ENCODE data around the gene SLK. TPM values are rescaled to one million over a fixed set of nuclear protein-coding genes. Genes with fewer than 3 reads are reported as not detected.
A peak's percentile ranks its signal among the peaks of the same experiment; 100 is the strongest.

The SLK gene
- 41.4 and 70.4 TPM in 2 replicates for total RNA-seq

GRCh38 chr10:103966671-103967447, at the start of gene SLK:
SLK (plus strand) TSS chr10:103967140; CDS start chr10:103967746, 606 bp downstream.
- DNase-seq (ENCODE audit: low read depth in 2 of 2), result peak; percentile 90 to 94

DNA sequence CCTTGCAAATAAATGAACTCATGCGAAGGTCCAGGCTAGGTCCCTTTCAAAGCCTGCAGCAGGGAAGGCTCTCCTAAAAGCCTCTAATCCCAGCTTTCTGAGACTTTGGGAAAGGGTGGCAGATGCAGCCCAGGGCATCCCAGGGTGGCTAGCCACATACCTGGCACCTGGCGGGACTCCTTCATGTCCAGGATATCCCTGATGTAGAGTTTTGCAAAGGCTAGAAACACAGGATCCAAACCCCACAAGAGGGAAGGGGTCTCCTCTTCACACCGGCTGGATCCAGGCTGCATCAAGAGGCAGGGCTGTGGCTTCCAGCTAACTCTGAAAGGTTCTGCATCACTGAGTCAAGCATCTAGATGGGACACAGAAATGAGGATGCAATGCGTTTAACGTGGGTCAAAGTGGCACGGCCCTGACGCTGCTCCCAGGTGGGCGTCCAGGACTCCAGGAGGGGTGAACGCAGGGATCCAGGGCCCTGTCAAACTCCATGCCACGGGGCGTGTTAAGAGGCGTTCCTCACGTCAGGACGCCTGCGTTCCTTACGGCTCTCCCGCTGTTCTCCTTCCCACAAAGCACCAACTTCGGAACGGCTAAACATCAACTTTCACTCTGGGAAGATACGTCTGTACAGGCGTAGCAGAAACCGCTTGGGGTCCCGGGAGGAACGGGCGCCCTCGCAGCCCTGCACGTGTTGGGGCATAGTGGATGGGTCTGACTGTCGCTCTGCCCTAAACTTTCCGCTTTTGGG, 49.5 kb upstream of the SLK start:
- peak; percentile 27 to 66 for DNase-seq (ENCODE audit: low read depth in 2 of 2)

DNA sequence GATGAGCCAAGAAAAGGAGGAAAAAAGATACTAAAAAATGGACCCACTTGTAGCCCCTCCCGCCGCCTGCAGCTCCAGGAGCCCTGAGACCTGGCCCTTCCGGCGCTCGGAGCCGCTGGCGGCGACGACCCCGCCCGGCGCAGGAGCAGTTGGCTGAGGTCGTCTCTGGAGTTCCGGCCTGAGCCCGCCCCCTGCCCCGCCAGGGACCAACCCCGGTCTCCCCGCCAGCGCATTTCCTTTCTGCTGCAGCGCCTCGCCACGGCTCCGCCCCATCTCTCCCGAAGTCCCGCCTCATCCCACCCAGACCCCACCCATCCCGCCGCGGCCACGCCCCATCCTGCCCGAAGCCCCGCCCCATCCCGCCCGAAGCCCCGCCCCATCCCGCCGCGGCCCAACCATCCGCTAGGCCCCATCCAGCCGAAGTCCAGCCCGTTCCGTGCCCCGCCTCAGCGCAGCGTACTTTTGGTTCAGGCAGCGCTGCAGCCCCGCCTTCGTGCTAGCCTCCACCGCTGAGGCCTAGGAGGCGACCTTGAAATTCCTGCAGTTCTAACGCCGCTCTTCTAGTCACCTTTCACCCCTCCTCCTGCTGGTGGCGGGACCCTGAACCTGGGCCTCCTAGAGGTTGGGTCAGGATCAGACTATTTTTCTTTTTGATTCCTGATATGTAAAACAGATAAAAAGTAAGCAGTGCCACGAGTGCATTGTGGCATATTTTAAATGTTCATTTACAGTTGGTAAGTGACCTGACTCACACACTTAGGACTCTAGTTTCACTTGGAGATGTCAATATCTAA, 48.7 kb upstream of the SLK start, which contains the start of gene STN1:
TSS of gene STN1 (minus strand) at position 132 of the 794 bp plus-strand sequence. CDS start 590 bp downstream, outside the sequence.
- DNase-seq (ENCODE audit: low read depth in 2 of 2), result peak; percentile 98

DNA sequence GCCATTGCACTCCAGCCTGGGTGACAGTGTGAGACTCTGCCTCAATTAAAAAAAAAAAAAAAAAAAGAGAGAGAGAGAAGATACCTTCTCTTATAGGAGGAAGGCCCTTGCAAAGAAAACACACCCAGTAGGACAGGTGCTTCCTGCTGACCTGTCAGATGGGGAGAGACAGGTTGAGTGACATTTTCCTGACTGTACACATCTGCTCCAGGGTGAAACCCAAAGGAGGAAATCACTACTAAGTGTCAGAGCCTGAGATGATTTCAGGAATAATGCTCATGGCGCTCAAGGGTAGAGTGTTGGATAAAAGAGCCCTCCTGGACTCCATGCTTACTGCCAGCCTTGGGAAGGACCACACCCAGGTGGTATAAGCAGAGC, 47.3 kb upstream of the SLK start:
- no peak for DNase-seq (ENCODE audit: low read depth in 2 of 2)

- DNase-seq (ENCODE audit: low read depth in 2 of 2), result no peak
Measured at GRCh38 chr10:103921248-103921647, 45.7 kb upstream of the SLK start.

DNA sequence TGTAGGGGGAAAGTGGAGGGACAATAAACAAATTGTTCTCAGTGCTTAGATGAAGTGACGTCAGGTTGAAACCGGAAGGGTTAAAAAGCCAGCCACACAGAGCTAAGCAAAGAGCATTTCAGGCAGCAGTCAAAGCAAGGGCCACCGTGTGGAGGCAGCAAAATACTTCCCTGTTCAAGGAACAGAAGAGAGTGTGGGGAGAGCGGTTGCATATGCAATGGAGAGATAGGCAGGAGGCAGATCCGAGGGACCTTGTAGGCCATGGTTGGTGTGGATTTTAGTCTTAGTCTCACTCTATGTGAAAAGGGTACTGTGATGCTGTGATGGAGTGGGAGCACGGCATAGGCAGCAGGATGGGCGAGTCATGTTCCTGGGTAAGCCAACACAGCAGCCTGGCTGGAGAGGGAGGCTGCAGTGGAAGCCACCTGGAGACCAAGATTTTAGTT, 45.2 kb upstream of the SLK start:
- peak; percentile 30 to 48 for DNase-seq (ENCODE audit: low read depth in 2 of 2)

DNA sequence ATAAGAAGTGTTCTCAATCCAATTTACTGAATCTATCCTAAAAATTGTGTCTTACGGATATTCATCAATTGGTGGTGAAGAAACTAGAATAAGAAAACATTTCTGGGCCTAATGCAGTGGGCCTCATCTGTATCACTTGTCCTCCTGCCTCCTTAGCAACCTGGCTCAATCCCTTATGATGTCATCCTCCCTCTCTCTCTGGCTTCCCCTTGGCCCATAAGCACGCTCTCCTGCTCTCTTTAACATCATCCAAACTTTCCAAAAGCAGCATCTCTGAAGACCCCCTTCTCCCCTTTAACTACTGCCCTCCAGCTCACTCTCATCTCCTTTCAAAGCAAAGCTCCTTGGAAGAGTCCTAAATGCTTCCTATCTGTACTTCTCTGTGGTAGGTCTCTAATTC, 44.3 kb upstream of the SLK start:
- no peak for DNase-seq (ENCODE audit: low read depth in 2 of 2)

DNA sequence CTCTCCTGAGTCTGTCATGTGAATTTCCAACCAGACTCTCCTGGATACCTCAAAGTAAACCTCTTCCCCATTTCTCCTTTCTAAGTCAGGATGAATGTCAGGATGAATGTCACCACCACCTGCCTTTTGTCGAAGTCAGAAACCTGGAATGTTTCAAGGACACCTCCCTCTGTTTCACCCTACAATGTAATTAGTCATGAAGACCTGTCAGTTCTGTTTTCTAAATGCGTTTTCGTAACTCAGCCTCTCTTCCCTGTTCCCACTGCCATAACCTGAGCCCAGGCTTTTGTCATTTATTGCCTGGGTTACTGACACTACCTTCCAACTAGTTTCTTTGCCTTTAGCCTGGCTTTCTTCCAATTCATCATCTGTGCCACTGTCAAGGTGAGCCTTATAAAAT, 43.4 kb upstream of the SLK start:
- DNase-seq (ENCODE audit: low read depth in 2 of 2), result no peak

GRCh38 chr10:103925591-103925990, 41.3 kb upstream of the SLK start:
- no peak for DNase-seq (ENCODE audit: low read depth in 2 of 2)

GRCh38 chr10:103926722-103927319, 40.1 kb upstream of the SLK start:
- DNase-seq (ENCODE audit: low read depth in 2 of 2), result no peak

- DNase-seq (ENCODE audit: low read depth in 2 of 2), result no peak
Measured at GRCh38 chr10:103928784-103929183, 38.2 kb upstream of the SLK start.

DNA sequence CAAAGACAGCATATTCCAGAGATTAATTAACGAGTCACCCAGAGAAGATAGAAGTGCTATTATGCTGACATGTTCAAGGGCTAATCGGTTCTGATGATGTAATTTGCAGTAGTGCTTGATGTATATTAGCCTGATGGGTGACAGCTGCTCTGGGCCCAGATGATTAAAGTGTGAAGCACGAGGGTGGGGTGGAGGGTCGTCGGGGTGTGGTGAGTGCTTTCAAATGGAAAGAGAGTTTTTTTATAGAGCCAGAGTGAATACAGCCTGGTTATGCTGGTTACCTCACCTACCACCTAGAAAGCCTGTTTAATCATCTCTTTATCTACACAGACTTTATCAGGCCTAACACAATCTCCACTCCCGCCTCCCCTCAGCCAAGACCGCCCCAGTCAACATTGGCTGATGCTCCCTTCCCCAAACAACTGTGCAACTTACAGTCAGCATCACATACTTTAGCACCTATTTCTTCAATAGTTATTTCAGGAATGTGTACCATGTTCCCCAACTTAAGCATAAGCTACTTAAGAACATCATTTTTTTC, 37.5 kb upstream of the SLK start:
- DNase-seq (ENCODE audit: low read depth in 2 of 2), result no peak

- DNase-seq (ENCODE audit: low read depth in 2 of 2), result no peak
Measured at GRCh38 chr10:103930449-103930848, 36.5 kb upstream of the SLK start.

- no peak for DNase-seq (ENCODE audit: low read depth in 2 of 2)
Measured at GRCh38 chr10:103930881-103931280, 36.1 kb upstream of the SLK start.

DNA sequence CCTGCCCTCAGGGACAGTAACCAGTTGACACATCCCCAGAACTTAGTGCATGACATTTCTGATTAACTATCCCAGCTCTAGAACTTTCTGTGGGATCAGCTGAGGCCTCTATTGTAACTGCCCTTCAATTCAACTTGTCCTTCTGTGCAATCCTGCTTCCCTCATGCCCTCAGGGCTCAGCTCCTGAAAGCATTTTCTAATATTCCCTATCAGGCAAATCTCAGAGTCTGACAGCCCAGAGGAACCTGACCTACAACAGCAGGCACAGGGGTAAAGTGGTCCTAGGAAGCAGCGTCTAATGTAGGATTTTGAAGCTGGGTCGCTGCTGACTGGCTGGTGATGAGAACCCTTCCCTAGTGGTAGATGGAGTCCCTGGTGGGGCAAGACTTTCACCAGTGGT, 35.3 kb upstream of the SLK start:
- no peak for DNase-seq (ENCODE audit: low read depth in 2 of 2)

DNA sequence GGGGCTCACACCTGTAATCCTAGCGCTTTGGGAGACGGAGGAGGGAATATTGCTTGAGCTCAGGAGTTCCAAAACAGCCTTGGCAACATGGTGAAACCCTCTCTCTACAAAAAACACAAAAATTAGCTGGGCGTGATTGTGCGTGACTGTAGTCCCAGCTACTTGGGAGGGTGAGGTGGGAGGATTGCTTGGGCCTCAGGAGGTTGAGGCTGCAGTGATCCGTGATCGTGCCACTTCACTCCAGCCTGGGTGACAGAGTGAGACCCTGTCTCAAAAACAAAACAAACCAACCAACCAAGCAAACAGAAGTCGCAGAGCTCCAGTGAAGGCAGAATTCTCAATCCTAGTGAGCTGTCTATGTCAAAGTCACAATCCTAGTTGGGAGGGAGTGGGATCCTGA, 34.7 kb upstream of the SLK start:
- no peak for DNase-seq (ENCODE audit: low read depth in 2 of 2)

DNA sequence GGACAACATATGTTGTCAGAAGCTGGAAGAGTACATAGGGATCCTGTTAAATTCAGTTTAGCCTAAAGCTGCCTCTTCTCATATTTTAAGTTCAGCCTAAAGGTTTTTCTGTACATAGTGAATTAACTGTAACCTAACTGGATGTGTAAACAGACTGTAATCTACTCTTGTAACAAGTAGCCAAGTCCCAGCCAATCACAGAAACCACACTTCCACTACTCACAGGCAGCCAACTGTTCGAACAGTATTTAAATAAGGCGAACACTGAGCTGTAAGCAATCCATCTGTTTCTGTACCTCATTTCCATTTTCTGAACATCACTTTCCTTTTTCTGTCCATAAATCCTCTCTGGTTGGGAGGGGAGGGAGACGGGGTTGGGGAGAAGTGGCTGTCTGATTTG, 34.0 kb upstream of the SLK start:
- no peak for DNase-seq (ENCODE audit: low read depth in 2 of 2)

GRCh38 chr10:103933557-103934121, 33.3 kb upstream of the SLK start:
- no peak for DNase-seq (ENCODE audit: low read depth in 2 of 2)

DNA sequence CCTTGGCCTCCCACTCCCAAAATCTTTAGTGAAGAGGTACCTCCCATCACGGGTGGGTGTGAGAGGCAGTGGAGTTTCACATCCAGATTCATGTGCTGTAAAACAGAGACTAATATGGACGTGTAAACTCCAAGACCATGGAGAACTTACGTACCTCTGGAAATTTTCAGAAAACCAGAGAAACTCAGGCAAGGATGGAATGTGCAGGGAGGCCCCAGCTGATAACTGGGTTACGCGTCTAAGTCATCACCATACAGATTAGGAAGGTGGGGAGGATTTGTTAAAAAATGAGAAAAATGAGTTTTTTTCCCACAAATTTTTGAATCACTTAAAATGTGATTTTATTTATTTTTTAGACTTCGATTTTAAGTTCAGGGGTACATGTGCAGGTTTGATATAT, 32.6 kb upstream of the SLK start:
- no peak for DNase-seq (ENCODE audit: low read depth in 2 of 2)

DNA sequence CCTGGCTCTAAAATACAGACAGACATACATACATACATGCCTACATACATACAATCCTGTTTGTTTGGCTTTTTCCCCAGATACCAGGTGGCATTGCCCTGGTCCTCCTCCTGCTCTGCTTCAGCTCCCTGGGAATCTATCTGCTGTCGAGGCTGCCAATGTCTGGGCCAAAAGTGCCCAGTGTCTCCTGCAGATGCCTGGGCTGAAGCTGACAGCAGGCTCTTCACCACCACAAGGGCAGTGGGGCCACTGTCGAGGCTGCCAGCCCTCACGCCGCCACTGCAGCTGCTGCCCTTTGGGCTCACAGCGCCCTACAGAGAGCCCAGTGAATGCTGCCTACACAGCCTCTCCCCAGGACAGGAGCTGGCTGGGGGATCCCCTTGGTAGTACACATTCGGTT, 30.9 kb upstream of the SLK start:
- DNase-seq (ENCODE audit: low read depth in 2 of 2), result no peak

- DNase-seq (ENCODE audit: low read depth in 2 of 2), result no peak
Measured at GRCh38 chr10:103939522-103939921, 27.4 kb upstream of the SLK start.

Measured in lung microvascular endothelial cell (primary cell).